WTC11 (cell line): ENCODE results near the gene DR1. TPM values are rescaled to one million over a fixed set of nuclear protein-coding genes. Genes with fewer than 3 reads are reported as not detected.

Source experiments
- ATAC-seq: fragments of 200-7000 bp; cut with Tn5 transposase; 2 replicates; pipeline ENCODE4 v1.10.0; 2021; ENCODE audit warnings: mild to moderate bottlenecking, moderate library complexity
- CTCF ChIA-PET: fragments of 300-600 bp; sonication (Branson Sonifier 250); formaldehyde crosslinking; loops from one replicate; lab custom pipeline; 2021; ENCODE audit warnings: antibody characterized with exemption; lab: Charles Lee
- POLR2A ChIA-PET: fragments of 350-600 bp; sonication (Branson Sonifier 250); formaldehyde crosslinking; loops from one replicate; lab custom pipeline; 2021; ENCODE audit warnings: antibody characterized with exemption; lab: Charles Lee
- DNase-seq: peaks from one replicate; pipeline ENCODE4 v3.0.0; 2021; ENCODE audit warnings: low spot score
- H3K27ac Mint-ChIP-seq: 2 replicates; pipeline ENCODE4 v1.8.0; 2021; ENCODE audit warnings: mixed read lengths
- H3K27me3 Mint-ChIP-seq: 2 replicates; pipeline ENCODE4 v1.8.0; 2021; ENCODE audit warnings: low read depth, mild to moderate bottlenecking, moderate library complexity, mixed read lengths
- H3K36me3 Mint-ChIP-seq: 2 replicates; pipeline ENCODE4 v1.8.0; 2021; ENCODE audit warnings: mixed read lengths
- H3K4me1 Mint-ChIP-seq: 2 replicates; pipeline ENCODE4 v1.8.0; 2022; ENCODE audit warnings: mixed read lengths
- H3K4me3 Mint-ChIP-seq: 2 replicates; pipeline ENCODE4 v1.8.0; 2021; ENCODE audit warnings: mild to moderate bottlenecking, moderate library complexity, mixed read lengths
- H3K9me3 Mint-ChIP-seq: 2 replicates; pipeline ENCODE4 v1.8.0; 2021; ENCODE audit warnings: mixed read lengths
- ARID4B ChIP-seq: sonication (generic); formaldehyde crosslinking; IDR thresholded peaks from 2 replicates; pipeline ENCODE4 v1.8.0; 2023; ENCODE audit warnings: missing genetic modification reagents, mild to moderate bottlenecking, borderline replicate concordance
- CTCF ChIP-seq: fragments of 200-600 bp; IDR thresholded peaks from 2 replicates; pipeline ENCODE4 v1.8.0; 2022; ENCODE audit warnings: antibody characterized with exemption
- EMX1 ChIP-seq: fragments of 250-450 bp; sonication (Bioruptor Pico); IDR thresholded peaks from 2 replicates; pipeline ENCODE4 v1.8.0; 2021; ENCODE audit warnings: mild to moderate bottlenecking
- FOXJ3 ChIP-seq: sonication (generic); formaldehyde crosslinking; IDR thresholded peaks from 2 replicates; pipeline ENCODE4 v1.9.0; 2021; ENCODE audit warnings: missing genetic modification reagents, mild to moderate bottlenecking, borderline replicate concordance
- GTF2I ChIP-seq: fragments of 250-450 bp; sonication (Bioruptor Pico); conservative IDR thresholded peaks from 2 replicates; pipeline ENCODE4 v1.4.0; 2021; ENCODE audit warnings: mild to moderate bottlenecking
- IRF2 ChIP-seq: sonication (generic); formaldehyde crosslinking; IDR thresholded peaks from 2 replicates; pipeline ENCODE4 v1.8.0; 2022; ENCODE audit warnings: low read depth, missing genetic modification reagents, borderline replicate concordance
- JUN ChIP-seq: sonication (generic); formaldehyde crosslinking; IDR thresholded peaks from 2 replicates; pipeline ENCODE4 v1.8.0; 2023; ENCODE audit warnings: mild to moderate bottlenecking, missing genetic modification reagents
- KAT7 ChIP-seq: sonication (generic); formaldehyde crosslinking; IDR thresholded peaks from 2 replicates; pipeline ENCODE4 v1.8.1; 2023; ENCODE audit warnings: missing genetic modification reagents, mild to moderate bottlenecking, borderline replicate concordance
- MXD4 ChIP-seq: fragments of 250-450 bp; sonication (Bioruptor Pico); IDR thresholded peaks from 2 replicates; pipeline ENCODE4 v1.8.0; 2021; ENCODE audit warnings: mild to moderate bottlenecking, moderate library complexity, borderline replicate concordance
- NR2C2 ChIP-seq: sonication (generic); formaldehyde crosslinking; IDR thresholded peaks from 2 replicates; pipeline ENCODE4 v1.8.0; 2022; ENCODE audit warnings: mild to moderate bottlenecking, missing genetic modification reagents
- TEAD1 ChIP-seq: sonication (generic); formaldehyde crosslinking; IDR thresholded peaks from 2 replicates; pipeline ENCODE4 v1.8.0; 2022; ENCODE audit warnings: mild to moderate bottlenecking, missing genetic modification reagents
- TEAD4 ChIP-seq: sonication (generic); formaldehyde crosslinking; IDR thresholded peaks from 2 replicates; pipeline ENCODE4 v1.8.0; 2022; ENCODE audit warnings: mild to moderate bottlenecking, missing genetic modification reagents
- ZNF219 ChIP-seq: sonication (generic); formaldehyde crosslinking; IDR thresholded peaks from 2 replicates; pipeline ENCODE4 v1.8.0; 2023; ENCODE audit warnings: missing genetic modification reagents, mild to moderate bottlenecking, borderline replicate concordance
- ZNF263 ChIP-seq: sonication (generic); formaldehyde crosslinking; IDR thresholded peaks from 2 replicates; pipeline ENCODE4 v1.8.1; 2022; ENCODE audit warnings: low read depth, mild to moderate bottlenecking, moderate library complexity, missing genetic modification reagents
- ZNF423 ChIP-seq: fragments of 250-450 bp; sonication (Bioruptor Pico); IDR thresholded peaks from 2 replicates; pipeline ENCODE4 v2.1.2; 2022; ENCODE audit warnings: mild to moderate bottlenecking, moderate library complexity
- total RNA-seq: library from RNA; stranded (reverse); gene quantifications from 3 replicates; pipeline ENCODE4 v1.2.3, GENCODE V29; 2021
- TF ChIP-seq, protein P1 (sequence below): sonication (generic); formaldehyde crosslinking; IDR thresholded peaks from 2 replicates; pipeline ENCODE4 v1.8.1; 2022; ENCODE audit warnings: missing genetic modification reagents, borderline replicate concordance

Gene DR1
- total RNA-seq, 1 experiment from 2014 or later: 62.8 TPM

DNA sequence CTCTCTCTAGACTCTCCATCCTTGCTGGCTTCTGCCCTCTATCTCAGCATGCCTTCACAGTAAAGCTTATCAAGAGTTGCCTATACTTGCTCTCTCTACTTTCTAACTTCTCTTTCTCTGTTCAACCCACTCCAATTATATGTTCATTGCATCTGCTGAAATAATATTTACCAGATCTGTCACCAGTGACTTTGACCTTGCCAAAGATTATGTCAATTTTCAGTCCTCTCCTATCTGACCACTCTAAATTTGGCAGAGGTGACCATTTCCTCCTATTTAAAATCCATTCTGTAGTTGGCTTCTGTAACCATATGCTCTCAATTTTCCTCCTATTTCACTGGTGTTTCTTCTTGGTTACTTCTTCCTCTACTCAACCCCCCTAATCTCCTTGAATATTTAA lies 38.8 kb upstream of the DR1 start (continued):
- TF ChIP-seq, protein P1, sequence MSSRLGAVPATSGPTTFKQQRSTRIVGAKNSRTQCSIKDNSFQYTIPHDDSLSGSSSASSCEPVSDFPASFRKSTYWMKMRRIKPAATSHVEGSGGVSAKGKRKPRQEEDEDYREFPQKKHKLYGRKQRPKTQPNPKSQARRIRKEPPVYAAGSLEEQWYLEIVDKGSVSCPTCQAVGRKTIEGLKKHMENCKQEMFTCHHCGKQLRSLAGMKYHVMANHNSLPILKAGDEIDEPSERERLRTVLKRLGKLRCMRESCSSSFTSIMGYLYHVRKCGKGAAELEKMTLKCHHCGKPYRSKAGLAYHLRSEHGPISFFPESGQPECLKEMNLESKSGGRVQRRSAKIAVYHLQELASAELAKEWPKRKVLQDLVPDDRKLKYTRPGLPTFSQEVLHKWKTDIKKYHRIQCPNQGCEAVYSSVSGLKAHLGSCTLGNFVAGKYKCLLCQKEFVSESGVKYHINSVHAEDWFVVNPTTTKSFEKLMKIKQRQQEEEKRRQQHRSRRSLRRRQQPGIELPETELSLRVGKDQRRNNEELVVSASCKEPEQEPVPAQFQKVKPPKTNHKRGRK (CRISPR knock-in tag): no peak
- TF ChIP-seq MXD4 (CRISPR knock-in tag) (no peak), TEAD1 (no peak), CTCF (no peak), ARID4B (CRISPR knock-in tag) (no peak)
- TF ChIP-seq, all 79 proteins: peak for 0

GRCh38 chr1:93313026-93313425 lies 32.7 kb upstream of the DR1 start:
- Mint-ChIP-seq H3K27me3 (no peaks in the 10 kb centered on the region), H3K27ac (no peak overlapping the region), H3K4me3 (no peak overlapping the region), H3K36me3 (no peaks in the 10 kb centered on the region), H3K9me3 (no peaks in the 10 kb centered on the region), H3K4me1 (no peaks in the 10 kb centered on the region)
- TF ChIP-seq MXD4 (CRISPR knock-in tag): no peak
- no peak for TF ChIP-seq CTCF
- no peak for TF ChIP-seq KAT7
- no peak for TF ChIP-seq ZNF219 (CRISPR knock-in tag)
- TF ChIP-seq NR2C2 (CRISPR knock-in tag): no peak
- TF ChIP-seq TEAD4 (CRISPR knock-in tag): no peak
- TF ChIP-seq ZNF423 (CRISPR knock-in tag): no peak
- TF ChIP-seq EMX1 (CRISPR knock-in tag): no peak
- TF ChIP-seq ZNF263 (CRISPR knock-in tag): no peak
- TF ChIP-seq FOXJ3: no peak
- TF ChIP-seq GTF2I (CRISPR knock-in tag): no peak
- no peak for TF ChIP-seq JUN (CRISPR knock-in tag)
- TF ChIP-seq IRF2 (CRISPR knock-in tag): no peak
- ATAC-seq (no peak), DNase-seq (no peak)
- POLR2A ChIA-PET: no interaction called here
- CTCF ChIA-PET: no interaction called here
